H1 (cell line): Measurements from ENCODE around the gene CUEDC1. TPM values are rescaled to one million over a fixed set of nuclear protein-coding genes. Genes with fewer than 3 reads are reported as not detected.

ENCODE experiments used
- CBX5 ChIP-seq: fragments of 300-800, 300-1000 bp; sonication (generic); IDR thresholded peaks from 2 replicates; pipeline ENCODE4 v1.7.1; 2016; ENCODE audit warnings: antibody characterized with exemption, low read length, low read depth
- CREB1 ChIP-seq: IDR thresholded peaks from 2 replicates; pipeline ENCODE4 v1.6.1; 2012; ENCODE audit warnings: inconsistent platforms
- EGR1 ChIP-seq: IDR thresholded peaks from 2 replicates; pipeline ENCODE4 v1.6.1; 2011; ENCODE audit warnings: low read depth, low read length, borderline replicate concordance
- FOSL1 ChIP-seq: IDR thresholded peaks from 2 replicates; pipeline ENCODE4 v1.6.1; 2011; ENCODE audit warnings: mild to moderate bottlenecking, low read depth, low read length, moderate library complexity; ENCODE audit not compliant: insufficient read depth
- GTF2F1 ChIP-seq: IDR thresholded peaks from 2 replicates; pipeline ENCODE4 v1.6.1; 2012; ENCODE audit warnings: low read depth, low read length, improper control_type of control experiment, borderline replicate concordance
- JUN ChIP-seq: IDR thresholded peaks from 2 replicates; pipeline ENCODE4 v1.6.1; 2011; ENCODE audit warnings: low read depth, mild to moderate bottlenecking, improper control_type of control experiment, low read length
- KDM4A ChIP-seq: IDR thresholded peaks from one replicate; pipeline ENCODE4 v1.7.1; 2012; ENCODE audit warnings: low read depth, mild to moderate bottlenecking, moderate library complexity, low read length, inconsistent platforms; ENCODE audit not compliant: severe bottlenecking
- NANOG ChIP-seq: IDR thresholded peaks from 2 replicates; pipeline ENCODE4 v1.6.1; 2011; ENCODE audit warnings: low read length, low read depth, mild to moderate bottlenecking, inconsistent platforms; ENCODE audit not compliant: insufficient read depth, poor library complexity, severe bottlenecking
- POLR2AphosphoS5 ChIP-seq: IDR thresholded peaks from 2 replicates; pipeline ENCODE4 v1.6.1; 2011; ENCODE audit warnings: low read depth, low read length
- RAD21 ChIP-seq, 2 experiments: IDR thresholded peaks in 1 of 2; conservative IDR thresholded peaks in 1 of 2; 2 replicates each; pipeline ENCODE4 v1.6.1; 2011; ENCODE audit warnings: low read depth in 2 of 2, low read length in 2 of 2, improper control_type of control experiment in 1 of 2, inconsistent platforms in 1 of 2, mild to moderate bottlenecking in 1 of 2, moderate library complexity in 1 of 2
- SP1 ChIP-seq: IDR thresholded peaks from 2 replicates; pipeline ENCODE4 v1.6.1; 2011; ENCODE audit warnings: low read depth, low read length
- SP2 ChIP-seq: IDR thresholded peaks from 2 replicates; pipeline ENCODE4 v1.6.1; 2012; ENCODE audit warnings: mild to moderate bottlenecking, low read length, inconsistent platforms
- SRF ChIP-seq: IDR thresholded peaks from 2 replicates; pipeline ENCODE4 v1.6.1; 2011; ENCODE audit warnings: mild to moderate bottlenecking, low read depth, low read length, moderate library complexity
- TBP ChIP-seq: IDR thresholded peaks from 2 replicates; pipeline ENCODE4 v1.6.1; 2011; ENCODE audit warnings: low read depth, low read length, improper control_type of control experiment
- TEAD4 ChIP-seq: IDR thresholded peaks from 2 replicates; pipeline ENCODE4 v1.6.1; 2012; ENCODE audit warnings: low read depth, low read length, inconsistent platforms, mixed read lengths
- ZNF274 ChIP-seq: IDR thresholded peaks from 2 replicates; pipeline ENCODE4 v1.7.0; 2012; ENCODE audit warnings: low read length, borderline replicate concordance; ENCODE audit errors: extremely low read depth
- polyA plus RNA-seq, 7 experiments: library from polyadenylated mRNA; depleted of rRNA in 3 of 7; stranded (reverse) in 5 of 7; unstranded in 2 of 7; fragments of >200 nt in 5 of 7; fragments of 200-250 nt in 2 of 7; gene quantifications; 1 replicate in 5 of 7; 2 replicates in 1 of 7; 4 replicates in 1 of 7; pipeline versions ENCODE4 v1.2.1 to v1.2.3, GENCODE V29; 2011 to 2013; ENCODE audit warnings: missing spikeins in 2 of 7, mixed read lengths in 2 of 7
- total RNA-seq: library from RNA; stranded (reverse); fragmentation: NEBNext Ultra II Directional; extraction: Animal tissue kit (Norgen Biotek cat#: 25700); gene quantifications from 2 replicates; pipeline ENCODE4 v1.2.1, GENCODE V29; 2021
- TF ChIP-seq, protein P1 (sequence below), 3 experiments: IDR thresholded peaks; 1 replicate in 2 of 3; 2 replicates in 1 of 3; pipeline versions ENCODE4 v1.5.1 to v1.6.1; 2011; ENCODE audit warnings: low read length in 3 of 3, mild to moderate bottlenecking in 3 of 3, inconsistent platforms in 2 of 3, low read depth in 1 of 3, moderate library complexity in 1 of 3; ENCODE audit not compliant: insufficient read depth in 1 of 3; ENCODE audit errors: control extremely low read depth in 1 of 3
- TF ChIP-seq, protein P2 (sequence below): IDR thresholded peaks from 2 replicates; pipeline ENCODE4 v1.6.1; 2012; ENCODE audit warnings: inconsistent platforms

Gene CUEDC1
- total and polyA plus RNA-seq, 2 of the 8 experiments (the other 6 are each of a cell fraction or from before 2014, with no cell fraction given): 4.0 to 10.7 TPM

DNA sequence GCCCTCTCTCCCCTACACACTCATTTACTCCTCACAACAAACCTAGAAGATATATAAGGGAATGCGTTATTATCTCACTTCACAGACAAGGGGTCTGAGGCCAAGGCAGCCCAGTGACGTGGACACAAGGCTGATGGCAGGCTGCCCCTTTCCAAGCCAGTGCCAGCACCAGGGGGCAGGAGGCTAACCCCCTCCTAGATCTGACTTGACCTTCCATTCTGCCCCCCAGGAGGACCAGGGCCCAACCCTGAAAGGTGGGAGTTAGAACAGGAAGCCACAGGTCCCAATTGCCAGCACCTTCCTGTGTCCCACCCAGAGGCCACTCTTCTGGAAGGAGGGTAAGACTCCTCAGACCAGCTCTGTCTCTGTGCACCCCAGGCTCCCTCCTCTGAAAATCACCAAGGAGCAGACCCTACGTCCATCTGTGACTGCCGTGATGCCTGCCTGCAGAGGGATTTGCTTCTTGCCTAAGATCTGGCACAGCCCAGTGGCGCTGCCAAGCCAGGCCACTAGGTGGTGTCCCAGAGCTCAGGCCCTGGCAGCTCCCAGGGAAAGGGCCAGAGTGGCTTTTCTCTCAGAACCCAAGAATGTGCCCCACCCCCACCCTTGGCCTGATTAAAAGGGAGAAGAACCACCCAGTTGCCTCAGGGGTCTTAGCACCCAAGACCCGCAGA is 62.9 kb downstream of the CUEDC1 start (continued):
- TF ChIP-seq SP1 (peak; percentile 76), EGR1 (0 out of 2 replicates have a peak, but pooled peaks have one; percentile 52), TBP (0 out of 2 replicates have a peak, but pooled peaks have one; percentile 14), CBX5 (no peak), SP2 (no peak), RAD21 (IDR thresholded peaks at IDR 0.05 in 1 of 2, conservative IDR thresholded peaks at IDR 0.05 in 1 of 2; ENCODE audit: low read depth in 2 of 2, low read length in 2 of 2) (peak; percentile 89 to 94), KDM4A (no peak), JUN (no peak), NANOG (peak; percentile 5), POLR2AphosphoS5 (no peak), CREB1 (peak; percentile 47; the same call in 1 of the 2 replicates), TEAD4 (peak; percentile 93), SRF (no peak), ZNF274 (no peak), FOSL1 (no peak), GTF2F1 (0 out of 2 replicates have a peak, but pooled peaks have one; percentile 36)
- TF ChIP-seq, protein P1, sequence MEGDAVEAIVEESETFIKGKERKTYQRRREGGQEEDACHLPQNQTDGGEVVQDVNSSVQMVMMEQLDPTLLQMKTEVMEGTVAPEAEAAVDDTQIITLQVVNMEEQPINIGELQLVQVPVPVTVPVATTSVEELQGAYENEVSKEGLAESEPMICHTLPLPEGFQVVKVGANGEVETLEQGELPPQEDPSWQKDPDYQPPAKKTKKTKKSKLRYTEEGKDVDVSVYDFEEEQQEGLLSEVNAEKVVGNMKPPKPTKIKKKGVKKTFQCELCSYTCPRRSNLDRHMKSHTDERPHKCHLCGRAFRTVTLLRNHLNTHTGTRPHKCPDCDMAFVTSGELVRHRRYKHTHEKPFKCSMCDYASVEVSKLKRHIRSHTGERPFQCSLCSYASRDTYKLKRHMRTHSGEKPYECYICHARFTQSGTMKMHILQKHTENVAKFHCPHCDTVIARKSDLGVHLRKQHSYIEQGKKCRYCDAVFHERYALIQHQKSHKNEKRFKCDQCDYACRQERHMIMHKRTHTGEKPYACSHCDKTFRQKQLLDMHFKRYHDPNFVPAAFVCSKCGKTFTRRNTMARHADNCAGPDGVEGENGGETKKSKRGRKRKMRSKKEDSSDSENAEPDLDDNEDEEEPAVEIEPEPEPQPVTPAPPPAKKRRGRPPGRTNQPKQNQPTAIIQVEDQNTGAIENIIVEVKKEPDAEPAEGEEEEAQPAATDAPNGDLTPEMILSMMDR (IDR thresholded peaks at IDR 0.05; ENCODE audit: control extremely low read depth in 1 of 3, insufficient read depth in 1 of 3, low read depth in 1 of 3, low read length in 3 of 3): peak; percentile 96 to 100 (median 100)
- TF ChIP-seq, protein P2, sequence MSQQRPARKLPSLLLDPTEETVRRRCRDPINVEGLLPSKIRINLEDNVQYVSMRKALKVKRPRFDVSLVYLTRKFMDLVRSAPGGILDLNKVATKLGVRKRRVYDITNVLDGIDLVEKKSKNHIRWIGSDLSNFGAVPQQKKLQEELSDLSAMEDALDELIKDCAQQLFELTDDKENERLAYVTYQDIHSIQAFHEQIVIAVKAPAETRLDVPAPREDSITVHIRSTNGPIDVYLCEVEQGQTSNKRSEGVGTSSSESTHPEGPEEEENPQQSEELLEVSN: no peak
- TF ChIP-seq, all 59 proteins: peak for 20
